ENCODE results near the gene SLC25A21. TPM values are rescaled to one million over a fixed set of nuclear protein-coding genes. Genes with fewer than 3 reads are reported as not detected.
"Not testable (repeated sequence)": the region's sequence is repeated elsewhere in the genome, so short reads cannot be mapped to it uniquely, and the experiment has no call there.

The SLC25A21 gene
- total and polyA plus RNA-seq, 2 of the 13 experiments (the other 11 are each of a cell fraction or from before 2014, with no cell fraction given) = 1.9 to 2.9 TPM

DNA sequence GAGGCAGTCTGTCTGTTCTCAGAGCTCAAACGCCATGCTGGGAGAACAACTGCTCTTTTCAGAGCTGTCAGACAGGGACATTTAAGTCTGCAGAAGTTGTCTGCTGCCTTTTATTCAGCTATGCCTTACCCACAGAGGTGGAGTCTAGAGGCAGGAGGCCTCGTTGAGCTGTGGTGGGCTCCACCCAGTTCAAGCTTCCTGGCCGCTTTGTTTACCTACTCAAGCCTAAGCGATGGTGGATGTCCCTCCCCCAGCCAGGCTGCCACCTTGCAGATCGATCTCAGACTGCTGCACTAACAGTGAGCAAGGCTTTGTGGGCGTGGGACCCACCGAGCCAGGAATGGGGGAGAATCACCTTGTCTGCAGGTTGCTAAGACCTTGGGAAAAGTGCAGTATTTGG is 473.0 kb downstream of the SLC25A21 start:
- H3K79me2 ChIP-seq (ENCODE audit: insufficient read depth, low read length); BruUV-seq (replicated peaks); FAIRE-seq; H3K9me3 ChIP-seq (ENCODE audit: low read length); H3K4me3 ChIP-seq (replicated peaks in 1 of 3; ENCODE audit: insufficient read depth in 1 of 3, low read depth in 2 of 3, low read length in 3 of 3); CTCF ChIA-PET (ENCODE audit: low intra/inter-chr PET ratio, low total read pairs); H3K9ac ChIP-seq (ENCODE audit: insufficient read depth, low read depth, low read length); POLR2A ChIA-PET; H4K20me1 ChIP-seq (ENCODE audit: insufficient read depth, low read length); H2AFZ ChIP-seq (ENCODE audit: low read length); intact Hi-C loops (cut with micrococcal nuclease; ENCODE audit: unreplicated experiment); H3K4me1 ChIP-seq (ENCODE audit: insufficient read depth, low read length); H3K27me3 ChIP-seq (ENCODE audit: control insufficient read depth in 1 of 2, insufficient read depth in 2 of 2, low read length in 2 of 2); H3K36me3 ChIP-seq (replicated peaks in 1 of 2; ENCODE audit: control insufficient read depth in 1 of 2, insufficient read depth in 2 of 2, low read length in 2 of 2); in situ Hi-C loops (cut with HindIII; ENCODE audit: extremely low pct_ligation_motif_present, low pct_unique_long_range_greater_than_20kb); H3K27ac ChIP-seq (ENCODE audit: extremely low read length, insufficient read depth, low read length); TF ChIP-seq FOXA1, TCF12, SOX6 (IDR thresholded peaks at IDR 0.05): not testable (repeated sequence)
- ATAC-seq (peak; percentile 75), DNase-seq (ENCODE audit: low spot score) (peak; percentile 31)
- H3K4me2 ChIP-seq (ENCODE audit: low read depth, low read length) = peak overlapping the region; percentile 28; the same call in 1 of the 2 replicates
- WGBS (ENCODE audit: low lambda C conversion rate) = 5% methylated on average over 7 of the region's 7 CpGs
- TF ChIP-seq ZIK1 (CRISPR knock-in tag; IDR thresholded peaks at IDR 0.05; ENCODE audit: borderline replicate concordance, low read depth) = 0 out of 2 replicates have a peak, but pooled peaks have one; percentile 43
- TF ChIP-seq KDM5B (CRISPR knock-in tag; IDR thresholded peaks at IDR 0.05; ENCODE audit: borderline replicate concordance) = 0 out of 2 replicates have a peak, but pooled peaks have one; percentile 46
- TF ChIP-seq MTA1 (CRISPR knock-in tag; IDR thresholded peaks at IDR 0.05; ENCODE audit: borderline replicate concordance) = 0 out of 2 replicates have a peak, but pooled peaks have one; percentile 67
- TF ChIP-seq FOXA1 (CRISPR knock-in tag; IDR thresholded peaks at IDR 0.05) = peak; percentile 54; the same call in 1 of the 2 replicates
- TF ChIP-seq FOXA3 (CRISPR knock-in tag; IDR thresholded peaks at IDR 0.05) = peak; percentile 60; the same call in 1 of the 2 replicates
- peak; percentile 55 for TF ChIP-seq ZNF281 (CRISPR knock-in tag; IDR thresholded peaks at IDR 0.05; ENCODE audit: borderline replicate concordance)
- peak; percentile 59 for TF ChIP-seq SALL1 (CRISPR knock-in tag; IDR thresholded peaks at IDR 0.05)
- TF ChIP-seq ZNF891 (CRISPR knock-in tag; IDR thresholded peaks at IDR 0.05) = peak; percentile 53; the same call in 1 of the 2 replicates
- TF ChIP-seq FOXK1 (CRISPR knock-in tag; IDR thresholded peaks at IDR 0.05; ENCODE audit: borderline replicate concordance, low read depth) = 0 out of 2 replicates have a peak, but pooled peaks have one; percentile 47
- 0 out of 2 replicates have a peak, but pooled peaks have one; percentile 1 for TF ChIP-seq TCF12 (CRISPR knock-in tag; IDR thresholded peaks at IDR 0.05)
- TF ChIP-seq NRL (CRISPR knock-in tag; IDR thresholded peaks at IDR 0.05; ENCODE audit: borderline replicate concordance) = 0 out of 2 replicates have a peak, but pooled peaks have one; percentile 47
- TF ChIP-seq ONECUT2 (CRISPR knock-in tag; IDR thresholded peaks at IDR 0.05) = peak; percentile 74; the same call in 1 of the 2 replicates
- TF ChIP-seq HIVEP1 (CRISPR knock-in tag; IDR thresholded peaks at IDR 0.05) = peak; percentile 79
- TF ChIP-seq, protein P1, sequence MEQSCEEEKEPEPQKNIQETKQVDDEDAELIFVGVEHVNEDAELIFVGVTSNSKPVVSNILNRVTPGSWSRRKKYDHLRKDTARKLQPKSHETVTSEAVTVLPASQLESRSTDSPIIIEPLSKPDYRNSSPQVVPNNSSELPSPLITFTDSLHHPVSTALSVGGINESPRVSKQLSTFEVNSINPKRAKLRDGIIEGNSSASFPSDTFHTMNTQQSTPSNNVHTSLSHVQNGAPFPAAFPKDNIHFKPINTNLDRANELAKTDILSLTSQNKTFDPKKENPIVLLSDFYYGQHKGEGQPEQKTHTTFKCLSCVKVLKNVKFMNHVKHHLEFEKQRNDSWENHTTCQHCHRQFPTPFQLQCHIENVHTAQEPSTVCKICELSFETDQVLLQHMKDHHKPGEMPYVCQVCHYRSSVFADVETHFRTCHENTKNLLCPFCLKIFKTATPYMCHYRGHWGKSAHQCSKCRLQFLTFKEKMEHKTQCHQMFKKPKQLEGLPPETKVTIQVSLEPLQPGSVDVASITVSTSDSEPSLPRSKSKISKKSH (CRISPR knock-in tag; IDR thresholded peaks at IDR 0.05; ENCODE audit: borderline replicate concordance) = peak; percentile 53; the same call in 1 of the 2 replicates
- peak; percentile 39; the same call in 1 of the 2 replicates for TF ChIP-seq SOX6 (CRISPR knock-in tag; IDR thresholded peaks at IDR 0.05)
- peak; percentile 38; the same call in 1 of the 2 replicates for TF ChIP-seq ZNF333 (CRISPR knock-in tag; IDR thresholded peaks at IDR 0.05; ENCODE audit: borderline replicate concordance)
- TF ChIP-seq ZMYM4 (CRISPR knock-in tag; IDR thresholded peaks at IDR 0.05) = peak; percentile 53; the same call in 1 of the 2 replicates
- TF ChIP-seq ZNF644 (CRISPR knock-in tag; IDR thresholded peaks at IDR 0.05; ENCODE audit: low read depth) = 0 out of 2 replicates have a peak, but pooled peaks have one; percentile 20
- TF ChIP-seq EED (CRISPR knock-in tag; IDR thresholded peaks at IDR 0.05) = 0 out of 2 replicates have a peak, but pooled peaks have one; percentile 44
- peak; percentile 22; the same call in 1 of the 2 replicates for TF ChIP-seq GABPB1 (CRISPR knock-in tag; IDR thresholded peaks at IDR 0.05)
